HG03039 (cell line): ENCODE data around the gene PHLDB1.
"Not testable (repeated sequence)": the region's sequence is repeated elsewhere in the genome, so short reads cannot be mapped to it uniquely, and the experiment has no call there.

ENCODE experiments used
- ATAC-seq: cut with Tn5 transposase; IDR thresholded peaks from one replicate; pipeline ENCODE4 v1.9.1; 2021; ENCODE audit warnings: mild to moderate bottlenecking, moderate library complexity; ENCODE audit not compliant: unreplicated experiment

PHLDB1 gene

GRCh38 chr11:118658429-118659313 lies 51.3 kb downstream of the PHLDB1 start:
- no peak for ATAC-seq

- no peak for ATAC-seq
These were observed 52.0 kb downstream of the PHLDB1 start for GRCh38 chr11:118659314-118659952.

- ATAC-seq, result no peak
These were observed 52.7 kb downstream of the PHLDB1 start for GRCh38 chr11:118659953-118660680.

GRCh38 chr11:118660681-118661424 lies 53.4 kb downstream of the PHLDB1 start:
- ATAC-seq, result no peak

- ATAC-seq, result no peak
These were observed 54.2 kb downstream of the PHLDB1 start for GRCh38 chr11:118661425-118662301.

GRCh38 chr11:118662401-118663271 lies 55.2 kb downstream of the PHLDB1 start:
- ATAC-seq, result no peak

GRCh38 chr11:118663381-118663780 lies 56.0 kb downstream of the PHLDB1 start:
- no peak for ATAC-seq

GRCh38 chr11:118663902-118664301 lies 56.5 kb downstream of the PHLDB1 start:
- no peak for ATAC-seq

- no peak for ATAC-seq
These were observed 59.0 kb downstream of the PHLDB1 start for GRCh38 chr11:118666371-118666770.

- ATAC-seq, result no peak
These were observed 62.6 kb downstream of the PHLDB1 start for GRCh38 chr11:118670063-118670462.

GRCh38 chr11:118671254-118671653 lies 63.8 kb downstream of the PHLDB1 start:
- no peak for ATAC-seq

GRCh38 chr11:118672846-118673245 lies 65.4 kb downstream of the PHLDB1 start:
- no peak for ATAC-seq

GRCh38 chr11:118673361-118674081 lies 66.1 kb downstream of the PHLDB1 start:
- ATAC-seq, result no peak

GRCh38 chr11:118674082-118674435 lies 66.6 kb downstream of the PHLDB1 start:
- ATAC-seq, result no peak

- no peak for ATAC-seq
These were observed 70.6 kb downstream of the PHLDB1 start for GRCh38 chr11:118677977-118678376.

GRCh38 chr11:118678908-118679307 lies 71.5 kb downstream of the PHLDB1 start:
- ATAC-seq, result not testable (repeated sequence)

- ATAC-seq, result no peak
These were observed 72.1 kb downstream of the PHLDB1 start, which contains the start of gene TREH for GRCh38 chr11:118679483-118679882. Gene TREH (minus strand): TSS chr11:118679650. CDS start chr11:118679627, 23 bp downstream.

- ATAC-seq, result no peak
These were observed 75.0 kb downstream of the PHLDB1 start for GRCh38 chr11:118682372-118682771.
